GM21423 (cell line): ENCODE measurements around the gene RAMACL.
"Not testable (repeated sequence)": the region's sequence is repeated elsewhere in the genome, so short reads cannot be mapped to it uniquely, and the experiment has no call there.

Experiments used
- ATAC-seq: cut with Tn5 transposase; IDR thresholded peaks from one replicate; pipeline ENCODE4 v1.9.1; 2021; ENCODE audit warnings: mild to moderate bottlenecking, moderate library complexity; ENCODE audit not compliant: unreplicated experiment

RAMACL gene

DNA sequence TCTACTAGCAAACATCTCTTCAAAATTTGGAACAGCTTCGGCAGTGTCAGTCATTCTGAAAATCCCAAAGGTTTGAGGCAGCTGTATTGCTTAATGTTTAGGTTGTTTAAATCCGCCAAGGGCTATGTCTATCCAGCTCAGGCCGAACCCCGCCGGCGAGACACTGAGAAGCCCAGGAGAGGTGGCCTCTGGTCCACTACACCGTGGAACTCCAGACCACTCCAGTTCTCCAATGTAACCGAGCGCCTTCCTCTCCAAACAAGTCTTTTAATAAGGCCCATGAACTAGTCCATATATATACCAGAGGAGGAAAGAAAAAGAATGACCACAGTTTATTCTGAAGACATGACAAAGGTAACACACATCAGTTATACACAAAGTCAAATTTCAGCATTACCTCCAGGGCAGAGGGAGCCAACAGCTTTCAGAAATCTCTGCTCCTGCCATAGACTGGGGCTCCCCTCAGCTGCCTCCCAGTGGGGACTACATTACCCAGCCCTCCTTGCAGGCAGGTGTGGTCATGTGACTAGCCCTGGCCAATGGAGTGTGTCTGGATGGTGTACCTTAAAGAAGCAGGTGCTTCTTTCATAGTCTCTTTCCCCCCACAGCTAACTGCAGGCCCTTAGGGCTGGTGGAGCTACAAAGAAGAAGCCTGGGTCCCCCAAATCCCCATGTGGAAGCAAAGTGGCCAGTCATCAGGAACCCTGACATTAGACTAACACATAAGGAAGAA lies at the start of gene RAMACL:
TSS of gene RAMACL (minus strand) at position 255 of the 733 bp plus-strand sequence. CDS start at position 54, 201 bp downstream.
- ATAC-seq: peak; percentile 55

- no peak for ATAC-seq
These were observed 48.8 kb upstream of the RAMACL start for GRCh38 chr6:166635013-166635970.

DNA sequence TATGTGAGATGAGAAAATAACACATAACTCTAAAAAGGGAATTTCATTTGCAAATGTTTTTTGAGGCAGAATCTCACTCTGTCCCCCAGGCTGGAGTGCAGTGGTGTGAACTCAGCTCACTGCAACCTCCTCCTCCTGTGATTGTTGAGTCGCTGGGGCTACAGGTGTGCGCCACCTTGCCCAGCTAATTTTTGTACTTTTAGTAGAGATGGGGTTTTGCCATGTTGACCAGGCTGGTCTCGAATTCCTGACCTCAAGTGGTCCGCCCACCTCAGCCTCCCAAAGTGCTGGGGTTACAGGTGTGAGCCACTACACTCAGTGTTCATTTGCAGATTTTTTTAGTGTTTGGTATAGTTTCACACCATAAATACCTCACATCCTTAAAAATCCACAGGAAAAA lies 48.1 kb upstream of the RAMACL start:
- ATAC-seq: not testable (repeated sequence)

GRCh38 chr6:166633732-166634535 lies 47.5 kb upstream of the RAMACL start:
- no peak for ATAC-seq

- ATAC-seq: no peak
These were observed 46.3 kb upstream of the RAMACL start for GRCh38 chr6:166632731-166633130.

GRCh38 chr6:166630462-166630861 lies 44.0 kb upstream of the RAMACL start:
- ATAC-seq: no peak

DNA sequence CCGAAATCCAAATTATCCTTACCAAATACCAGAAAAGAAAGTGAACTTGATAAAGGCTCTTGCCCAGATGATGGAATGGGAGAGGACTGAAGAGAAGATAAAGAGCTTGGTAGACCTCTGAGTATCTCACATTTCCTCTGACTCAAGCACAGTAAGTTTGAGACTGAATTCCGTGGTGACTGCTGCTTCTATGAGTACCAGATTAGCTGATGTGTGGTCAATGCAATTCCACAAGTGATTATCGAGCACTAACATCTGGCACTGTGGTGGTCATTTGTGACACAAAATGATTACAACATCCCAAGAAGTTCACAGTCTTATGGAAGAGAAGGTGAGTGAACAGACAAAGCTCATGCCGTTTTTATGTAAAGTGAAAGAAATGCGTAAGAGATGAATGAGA lies 43.1 kb upstream of the RAMACL start:
- no peak for ATAC-seq

DNA sequence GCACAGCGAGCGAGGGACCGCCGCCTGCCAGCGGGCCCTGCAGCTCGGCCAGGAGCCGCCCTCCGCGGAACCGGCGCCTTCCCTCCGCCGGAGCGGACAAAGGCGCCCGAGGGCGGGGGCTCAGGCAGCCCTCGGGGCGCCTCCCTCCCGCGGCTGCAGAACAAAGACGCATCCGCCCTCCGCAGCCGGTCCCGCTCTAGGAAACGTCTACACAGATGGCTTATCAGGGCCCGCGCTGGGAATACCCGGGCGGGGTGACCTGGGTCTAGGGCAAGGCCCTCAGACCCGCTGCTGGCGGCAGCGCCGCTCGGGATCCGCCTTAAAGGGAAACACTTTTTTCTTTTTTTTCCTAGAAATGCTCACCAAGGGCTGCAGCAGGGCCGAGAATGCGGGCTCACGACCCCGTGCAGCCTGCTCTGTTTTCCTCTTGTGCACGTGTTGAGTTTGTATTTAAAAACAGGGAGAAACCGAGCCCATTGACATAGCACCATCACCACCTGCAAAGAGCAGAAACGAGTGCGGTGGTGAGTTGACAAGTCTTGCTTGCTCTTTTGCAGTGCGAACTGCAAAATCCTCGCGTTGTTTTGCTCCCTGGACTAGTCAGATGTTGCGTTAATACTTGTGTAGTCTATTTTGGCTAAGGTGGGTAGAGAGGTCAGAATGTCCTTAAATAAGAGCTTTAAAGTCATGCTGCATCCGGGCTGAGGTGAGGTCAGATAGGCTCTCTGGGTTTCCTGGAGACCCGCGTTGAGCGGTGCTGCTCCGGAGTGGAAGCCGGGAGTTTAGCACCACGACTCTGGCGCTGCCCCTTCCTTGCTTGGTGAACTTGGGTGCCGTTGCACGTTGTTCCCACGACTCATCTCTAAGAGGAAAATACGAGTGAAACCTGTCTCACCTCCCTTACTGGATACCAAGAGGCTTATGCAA lies 41.7 kb upstream of the RAMACL start:
- ATAC-seq: peak; percentile 28

DNA sequence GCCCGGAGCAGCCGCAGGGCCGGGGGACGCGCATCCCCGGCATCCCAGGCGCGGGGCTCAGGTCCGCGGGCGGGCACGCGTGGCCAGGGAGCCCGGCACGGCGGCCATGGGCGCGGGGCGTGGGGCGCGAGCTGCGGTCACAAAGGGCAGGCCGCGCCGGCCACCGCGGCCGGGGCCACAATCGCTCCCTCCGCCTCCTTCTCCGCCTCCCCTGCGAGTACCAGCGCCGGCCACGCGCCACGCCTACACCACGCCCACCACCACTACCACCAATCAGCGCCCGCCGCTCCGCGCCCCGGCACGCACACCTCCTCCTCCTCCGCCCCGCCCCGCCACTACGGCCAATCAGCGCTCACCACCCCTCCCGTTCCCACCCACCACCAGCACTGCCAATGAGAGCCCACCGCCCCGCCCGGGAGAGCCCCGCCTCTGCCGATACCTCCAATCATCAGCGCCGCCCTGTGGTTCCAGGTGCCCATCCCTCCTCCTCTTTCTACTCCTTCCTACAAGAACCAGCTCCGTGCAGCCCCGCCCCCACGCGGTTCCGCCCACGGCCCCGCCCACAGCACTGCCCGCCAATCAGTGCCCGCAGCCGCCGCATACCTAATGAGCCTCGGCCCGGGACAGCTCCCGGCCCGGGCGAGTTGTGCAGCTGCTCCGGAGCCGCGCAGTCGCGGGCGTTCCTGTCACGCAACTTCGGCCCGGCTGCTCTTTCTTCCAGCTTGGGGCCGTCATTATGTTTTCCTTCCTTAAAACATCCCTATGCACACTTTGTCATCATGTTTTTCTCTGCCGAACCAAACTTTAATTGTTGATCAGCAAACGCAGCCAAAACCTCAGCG lies 40.8 kb upstream of the RAMACL start, which contains the start of gene RPS6KA2:
TSS of gene RPS6KA2 (minus strand) at position 219 of the 842 bp plus-strand sequence. CDS start 232 bp downstream, outside the sequence.
- ATAC-seq: peak; percentile 85

GRCh38 chr6:166626177-166627032 lies 39.9 kb upstream of the RAMACL start:
- ATAC-seq: peak; percentile 1

DNA sequence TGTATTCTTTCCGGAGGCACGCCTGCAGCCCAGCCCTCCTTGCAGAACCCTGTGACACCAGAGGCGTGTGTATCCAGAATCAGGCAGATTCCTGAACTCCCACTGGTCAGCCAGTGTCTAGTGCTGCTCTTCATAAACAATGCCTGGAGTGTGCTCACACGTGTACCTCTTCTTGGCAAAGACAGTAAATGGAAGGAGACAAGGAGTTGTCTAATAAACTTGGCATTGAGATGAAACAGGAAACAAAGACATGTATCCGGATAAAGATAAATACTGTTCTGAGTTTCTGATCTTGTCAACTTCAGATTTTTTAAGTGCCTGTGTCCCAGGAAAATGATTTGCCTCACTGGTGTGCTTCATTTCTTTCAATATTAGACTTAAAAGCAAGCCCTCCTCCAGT lies 38.9 kb upstream of the RAMACL start:
- no peak for ATAC-seq

DNA sequence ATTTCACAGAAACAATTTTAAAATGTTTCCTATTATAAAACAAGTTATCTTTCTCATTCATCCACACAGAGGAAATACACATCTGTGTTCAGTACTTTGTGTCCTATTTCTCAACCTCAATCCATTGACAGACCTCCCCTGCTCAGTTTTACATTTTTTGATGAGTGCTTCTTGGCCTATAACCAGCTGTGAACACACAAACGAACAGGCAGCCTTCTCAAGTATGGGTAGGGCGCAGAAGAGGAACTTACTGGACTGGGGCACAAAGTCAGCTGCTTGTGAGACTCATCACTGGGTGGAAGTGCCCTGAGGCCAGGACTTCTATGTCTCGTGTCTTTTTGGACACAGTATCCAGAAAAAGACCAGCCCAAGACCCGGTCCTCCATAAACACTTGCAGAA lies 37.8 kb upstream of the RAMACL start:
- no peak for ATAC-seq

- ATAC-seq: no peak
These were observed 36.8 kb upstream of the RAMACL start for GRCh38 chr6:166623318-166623717.

DNA sequence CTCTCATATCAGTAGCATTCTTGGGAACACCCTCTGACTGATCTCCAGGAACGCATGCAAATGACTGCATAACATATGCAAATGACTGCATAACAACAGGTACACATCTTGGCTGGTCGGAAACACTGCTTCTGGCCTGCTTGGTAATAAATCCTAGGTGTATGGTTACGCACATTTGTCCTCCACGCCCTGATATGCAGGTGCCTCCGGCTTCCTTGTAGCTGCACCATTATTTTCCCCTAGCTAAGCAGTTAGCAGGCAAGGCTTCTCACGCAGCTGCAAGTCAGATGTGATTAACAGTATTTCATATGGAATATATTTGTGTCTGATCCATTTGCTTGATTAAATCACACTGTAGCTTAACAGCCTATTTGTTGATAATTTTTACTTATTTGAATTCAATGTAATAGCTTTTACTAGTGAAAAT lies 34.6 kb upstream of the RAMACL start:
- no peak for ATAC-seq

DNA sequence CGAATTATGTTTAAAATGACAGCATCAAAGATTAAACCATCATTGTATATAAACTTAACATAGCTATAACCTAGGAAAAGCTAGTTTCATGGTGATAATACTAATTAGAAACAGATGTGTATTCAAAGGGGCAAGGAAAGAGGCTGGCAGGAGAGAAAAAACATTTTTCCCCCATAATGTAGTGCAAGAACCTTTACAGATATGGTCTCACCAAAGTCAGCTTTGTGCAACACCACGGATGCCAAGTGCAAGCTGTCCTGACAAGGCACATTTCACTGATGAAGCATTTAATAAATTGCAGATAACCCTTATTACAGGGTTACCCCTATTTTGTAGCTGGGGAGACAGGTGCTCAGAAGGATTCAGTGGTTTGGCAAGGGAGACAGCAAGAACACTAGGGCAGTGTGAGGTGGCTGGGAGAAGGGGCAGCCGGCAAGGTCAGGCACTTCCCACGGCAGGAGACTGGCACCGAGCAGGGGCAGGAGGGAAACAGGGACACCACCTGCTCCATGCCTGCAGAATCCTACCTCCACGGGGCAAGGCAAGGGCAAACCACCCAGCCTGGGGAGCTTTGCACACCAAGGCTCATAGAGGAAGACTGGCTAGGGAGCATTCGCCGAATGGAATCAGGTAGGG lies 34.1 kb upstream of the RAMACL start:
- no peak for ATAC-seq

GRCh38 chr6:166619912-166620311 lies 33.4 kb upstream of the RAMACL start:
- no peak for ATAC-seq
